ENCODE data around the gene INS.

INS gene

DNA sequence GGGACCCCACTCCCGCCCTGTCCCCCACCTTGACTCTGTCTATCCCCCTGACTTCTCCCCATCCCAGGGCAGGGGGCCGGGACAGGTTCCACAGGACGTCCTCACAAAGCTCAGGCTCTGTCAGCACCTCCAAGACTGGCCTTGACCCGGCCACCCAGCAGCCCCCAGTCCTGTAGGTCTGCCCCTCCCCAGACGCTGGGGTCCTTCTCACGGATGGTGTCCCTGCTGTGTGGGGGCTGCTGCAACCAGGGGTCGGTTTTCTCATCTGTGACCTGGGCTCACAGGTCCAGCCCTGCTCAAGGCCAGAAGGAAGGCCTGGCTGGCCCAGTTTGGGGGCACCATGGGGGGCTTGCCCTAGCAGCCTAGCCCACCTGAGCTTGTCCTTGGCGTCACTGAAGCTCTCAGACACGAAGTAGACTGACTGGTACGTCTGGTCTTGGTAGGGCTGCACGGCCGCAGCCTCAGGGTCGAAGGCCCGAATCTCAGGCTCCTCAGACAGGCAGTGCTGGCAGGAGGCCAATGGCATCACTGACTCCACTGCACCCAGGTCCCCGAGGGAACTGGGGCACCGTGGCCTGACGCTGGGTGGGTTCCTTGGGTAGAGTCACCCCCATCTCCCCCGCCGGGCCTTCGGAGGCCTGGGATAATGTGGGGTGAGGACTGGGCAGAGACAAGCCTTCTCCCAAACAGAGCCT, 4.0 kb upstream of the INS start:
- DNase-seq: no peak

DNA sequence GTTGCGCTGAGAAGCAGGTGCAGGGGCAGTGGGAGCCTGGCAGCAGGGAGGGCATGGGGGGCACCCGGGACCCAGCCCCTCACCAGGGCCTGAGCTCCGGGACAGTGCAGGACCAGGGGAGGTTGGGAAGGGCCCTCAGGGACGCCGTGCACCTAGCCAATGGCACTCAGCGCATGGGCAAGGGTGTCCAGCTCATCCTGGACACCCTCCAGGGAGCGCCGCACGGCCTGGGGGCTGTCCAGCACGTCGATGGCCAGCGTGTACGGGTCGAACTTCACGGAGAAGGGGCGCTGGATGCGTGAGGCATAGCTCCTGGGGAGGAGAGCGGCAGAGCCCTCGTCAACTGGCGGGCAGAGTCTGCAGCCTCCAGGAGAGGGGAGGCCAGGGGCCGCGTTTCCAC, 3.1 kb upstream of the INS start:
- no peak for DNase-seq

DNA sequence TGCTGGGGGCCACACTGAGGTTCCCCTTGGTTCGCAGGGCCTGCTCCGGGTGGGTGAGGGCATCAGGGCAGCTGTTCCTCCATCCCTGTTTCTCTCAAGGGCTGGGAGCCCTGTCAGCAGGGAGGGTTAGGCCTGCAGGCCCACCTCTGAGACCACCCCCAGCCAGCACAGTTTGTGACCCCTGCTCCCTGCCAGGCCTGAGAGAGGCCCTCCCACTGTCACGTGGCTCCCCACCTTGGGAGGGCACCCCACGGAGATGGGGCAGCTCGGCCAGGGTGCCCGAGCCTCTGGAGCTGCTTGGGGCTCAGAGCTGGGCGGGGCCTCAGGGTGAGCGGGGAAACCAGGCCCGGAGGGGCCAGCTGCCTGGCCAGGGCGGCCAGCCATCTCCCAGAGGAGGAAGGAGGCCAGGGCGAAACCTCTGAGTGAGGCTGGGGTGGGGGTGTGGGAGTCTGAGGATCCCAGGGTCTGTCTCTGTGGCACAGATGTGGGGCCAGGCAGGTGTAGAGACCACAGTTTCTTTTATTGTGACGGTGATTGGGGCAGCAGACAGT, 2.5 kb upstream of the INS start:
- no peak for DNase-seq

DNA sequence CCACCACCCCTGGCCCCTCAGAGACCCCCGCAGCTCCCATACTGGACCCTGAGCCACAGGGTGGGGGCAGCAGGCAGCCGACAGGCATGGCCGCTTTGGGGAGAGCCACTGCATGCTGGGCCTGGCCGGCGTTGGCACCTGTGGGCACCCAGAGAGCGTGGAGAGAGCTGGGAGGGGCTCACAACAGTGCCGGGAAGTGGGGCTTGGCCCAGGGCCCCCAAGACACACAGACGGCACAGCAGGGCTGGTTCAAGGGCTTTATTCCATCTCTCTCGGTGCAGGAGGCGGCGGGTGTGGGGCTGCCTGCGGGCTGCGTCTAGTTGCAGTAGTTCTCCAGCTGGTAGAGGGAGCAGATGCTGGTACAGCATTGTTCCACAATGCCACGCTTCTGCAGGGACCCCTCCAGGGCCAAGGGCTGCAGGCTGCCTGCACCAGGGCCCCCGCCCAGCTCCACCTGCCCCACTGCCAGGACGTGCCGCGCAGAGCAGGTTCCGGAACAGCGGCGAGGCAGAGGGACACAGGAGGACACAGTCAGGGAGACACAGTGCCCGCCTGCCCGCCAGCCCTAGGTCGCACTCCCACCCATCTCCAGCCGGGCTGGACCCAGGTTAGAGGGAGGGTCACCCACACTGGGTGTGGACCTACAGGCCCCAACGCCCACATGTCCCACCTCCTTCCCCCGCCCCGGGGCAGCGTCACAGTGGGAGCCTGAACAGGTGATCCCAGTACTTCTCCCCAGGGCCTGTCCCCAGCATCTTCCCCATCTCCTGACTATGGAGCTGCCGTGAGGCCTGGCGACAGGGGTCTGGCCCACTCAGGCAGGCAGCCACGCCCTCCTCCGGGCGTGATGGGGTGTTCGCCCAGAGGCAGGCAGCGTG, 1.2 kb downstream of the INS start:
- no peak for DNase-seq

DNA sequence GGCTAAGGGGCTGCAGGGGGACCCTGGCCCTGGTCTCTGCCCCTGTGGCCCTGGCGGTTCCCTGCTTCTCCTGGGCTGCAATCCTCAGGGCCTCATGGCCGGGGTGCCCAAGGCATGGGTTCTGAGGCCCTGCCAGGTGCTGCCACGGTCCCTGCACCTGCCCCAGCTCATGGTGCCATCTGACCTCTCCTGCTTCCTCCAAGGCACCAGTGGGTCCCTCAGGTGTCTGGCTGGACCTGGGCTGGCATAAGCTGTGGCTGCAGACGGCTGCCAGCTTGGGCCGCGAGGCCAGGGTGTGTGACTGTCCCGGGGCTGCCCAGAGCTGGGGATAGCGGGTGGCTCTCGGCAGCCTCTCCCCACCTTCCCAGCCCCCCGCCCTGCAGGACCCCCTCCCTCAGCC, 2.0 kb downstream of the INS start:
- DNase-seq: no peak

DNA sequence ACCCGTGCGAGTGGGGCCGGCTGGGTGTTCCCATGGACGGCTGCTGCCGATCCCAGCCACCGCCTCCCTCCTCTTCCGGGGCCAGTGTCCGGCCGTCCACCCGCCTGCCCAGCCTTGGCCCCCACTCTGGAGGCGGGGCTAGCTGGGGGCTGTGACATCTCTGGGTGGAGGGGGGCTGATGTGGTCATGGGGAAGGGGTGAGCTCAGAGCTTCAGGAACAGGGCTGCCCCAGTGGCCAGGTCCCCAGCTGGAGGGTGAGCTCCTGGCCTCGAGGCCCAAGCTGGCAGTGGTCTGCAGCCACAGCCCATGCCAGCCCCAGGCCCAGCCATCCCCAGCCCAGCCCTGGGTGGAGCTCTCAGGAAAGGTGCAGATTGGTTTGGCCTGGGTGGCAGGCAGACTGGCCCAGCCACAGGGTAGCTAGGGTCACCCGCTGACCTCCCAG, 2.7 kb downstream of the INS start:
- no peak for DNase-seq

DNA sequence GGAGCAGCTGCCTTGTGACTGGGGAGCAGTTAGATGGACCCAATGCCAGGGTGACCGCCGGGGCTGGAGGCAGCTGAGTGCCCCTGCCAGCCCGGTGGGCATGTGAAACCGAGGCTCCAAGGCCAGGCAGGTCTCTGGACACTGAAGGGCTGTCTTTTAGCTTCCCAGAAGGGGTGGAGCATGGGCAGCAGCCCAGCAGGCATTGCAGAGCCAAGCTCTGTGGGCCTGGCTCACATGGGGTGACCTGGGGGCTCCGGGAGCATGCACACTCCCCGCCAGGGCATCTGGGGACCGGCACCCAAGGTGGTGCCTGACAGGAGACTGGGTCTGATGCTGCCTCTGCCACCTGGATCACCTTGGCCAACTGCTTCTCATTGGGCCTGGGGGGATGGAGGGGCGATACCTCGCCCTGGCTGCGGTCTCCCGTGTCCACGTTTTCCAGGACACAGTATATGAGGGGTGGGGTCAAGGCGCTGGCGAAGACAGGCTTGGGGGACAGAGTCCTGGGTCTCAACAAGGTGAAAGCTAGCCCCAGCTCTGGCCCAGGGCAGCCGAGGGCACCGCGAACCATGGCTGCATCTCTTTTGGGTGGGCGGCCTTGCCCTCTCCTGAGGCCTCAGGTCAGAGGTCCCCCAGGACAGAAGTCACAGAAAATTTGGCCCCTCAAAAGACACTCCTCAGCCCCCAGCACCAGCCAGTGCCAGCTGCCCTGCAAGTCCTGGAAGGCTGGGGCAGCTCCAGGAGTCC, 3.5 kb downstream of the INS start:
- DNase-seq: no peak

DNA sequence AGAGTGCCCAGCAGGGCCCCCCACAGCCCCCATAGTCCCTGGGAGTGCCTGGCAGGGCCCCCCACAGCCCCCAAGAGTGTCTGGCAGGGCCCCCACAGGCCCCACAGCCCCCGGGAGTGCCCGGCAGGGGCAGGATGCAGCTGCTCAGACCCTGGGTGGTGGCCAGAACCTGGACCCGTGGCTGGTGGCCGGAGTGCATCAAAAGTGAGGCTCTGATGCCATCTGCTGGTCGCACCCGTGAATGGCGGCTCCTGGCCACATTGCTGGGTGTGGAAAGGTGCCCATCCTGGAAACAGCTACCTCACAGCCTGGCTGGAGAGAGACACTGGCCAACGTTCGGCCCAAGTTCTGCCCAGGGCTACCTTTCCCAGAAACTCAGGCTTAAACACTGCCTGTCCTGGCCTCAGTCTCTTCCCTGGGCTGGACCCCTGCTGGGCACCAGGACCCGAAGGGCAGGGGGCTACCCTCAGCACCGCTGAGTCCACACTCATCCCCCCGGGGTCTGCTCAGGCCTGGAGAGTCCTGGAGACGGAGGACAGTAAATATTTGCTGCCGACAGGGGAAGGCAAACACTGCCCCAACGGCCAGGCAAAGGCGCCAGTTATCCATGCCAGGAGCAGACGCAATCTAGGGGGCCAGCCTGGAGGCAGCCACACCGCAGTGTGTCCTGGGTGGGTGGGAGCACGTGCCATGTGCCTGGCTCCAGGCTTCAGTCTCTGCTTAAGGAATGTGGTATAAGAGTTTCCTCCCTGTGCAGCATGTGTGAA, 4.4 kb downstream of the INS start:
- peak; percentile 44 for DNase-seq

DNA sequence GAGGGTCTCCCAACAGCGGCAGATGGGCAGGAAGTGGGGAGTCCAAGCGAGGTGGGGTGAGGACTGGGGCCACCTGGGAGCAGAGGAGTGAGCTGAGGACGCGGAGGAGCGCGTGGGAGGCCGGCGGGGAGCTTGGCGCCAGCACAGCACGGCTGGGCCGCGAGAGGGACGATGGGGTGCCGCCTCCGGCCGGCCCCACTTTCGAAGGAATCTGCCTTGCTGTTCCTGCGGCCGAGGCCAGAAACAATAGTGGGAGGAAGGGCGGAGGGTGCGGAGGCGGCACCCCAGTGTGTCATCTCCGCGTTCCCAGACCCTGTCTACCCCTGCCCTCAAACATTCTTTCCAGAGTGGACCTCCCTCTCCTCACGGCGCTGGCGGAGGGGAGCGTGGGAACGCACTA, 5.5 kb downstream of the INS start:
- DNase-seq: no peak

DNA sequence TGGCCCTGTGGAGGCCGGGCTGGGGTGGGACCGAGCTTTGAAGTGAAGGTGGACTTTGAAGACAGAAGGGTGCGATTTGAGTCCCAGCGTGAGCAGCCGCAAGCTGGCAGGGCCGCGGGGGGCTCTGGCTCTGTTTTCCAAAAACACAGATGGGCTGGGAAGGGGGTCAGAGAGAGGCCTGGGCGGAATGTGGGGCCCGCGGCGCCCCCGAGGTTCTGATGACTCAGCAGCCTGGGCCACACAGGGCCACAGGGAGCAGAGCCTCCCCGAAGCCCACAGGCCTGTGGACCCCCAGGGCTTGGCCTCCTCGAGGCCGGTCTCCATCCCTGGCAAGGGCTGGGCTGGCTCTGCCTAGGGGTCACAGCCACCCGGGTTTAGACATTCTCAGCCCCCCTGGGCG, 6.1 kb downstream of the INS start:
- no peak for DNase-seq

DNA sequence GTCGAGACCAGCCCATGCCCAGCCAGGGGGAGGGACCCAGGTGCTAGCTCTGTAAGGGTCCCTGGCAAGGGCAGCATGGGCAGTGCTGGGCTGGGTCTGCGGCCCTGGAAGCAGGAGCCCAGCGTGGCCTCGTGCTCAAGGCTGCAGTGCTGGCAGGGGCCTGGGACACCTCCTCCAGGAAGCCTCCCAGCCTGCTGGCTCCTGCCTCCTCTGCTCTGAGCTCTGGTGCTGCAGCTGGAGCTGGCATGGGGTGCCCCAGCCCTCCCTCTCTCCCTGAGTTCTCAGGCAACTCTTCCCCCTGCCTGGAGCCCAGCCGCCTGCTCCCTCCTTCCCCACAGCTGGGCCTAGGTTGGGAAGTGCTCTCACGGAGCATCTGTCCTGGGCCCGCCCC, 6.8 kb downstream of the INS start:
- DNase-seq: no peak

DNA sequence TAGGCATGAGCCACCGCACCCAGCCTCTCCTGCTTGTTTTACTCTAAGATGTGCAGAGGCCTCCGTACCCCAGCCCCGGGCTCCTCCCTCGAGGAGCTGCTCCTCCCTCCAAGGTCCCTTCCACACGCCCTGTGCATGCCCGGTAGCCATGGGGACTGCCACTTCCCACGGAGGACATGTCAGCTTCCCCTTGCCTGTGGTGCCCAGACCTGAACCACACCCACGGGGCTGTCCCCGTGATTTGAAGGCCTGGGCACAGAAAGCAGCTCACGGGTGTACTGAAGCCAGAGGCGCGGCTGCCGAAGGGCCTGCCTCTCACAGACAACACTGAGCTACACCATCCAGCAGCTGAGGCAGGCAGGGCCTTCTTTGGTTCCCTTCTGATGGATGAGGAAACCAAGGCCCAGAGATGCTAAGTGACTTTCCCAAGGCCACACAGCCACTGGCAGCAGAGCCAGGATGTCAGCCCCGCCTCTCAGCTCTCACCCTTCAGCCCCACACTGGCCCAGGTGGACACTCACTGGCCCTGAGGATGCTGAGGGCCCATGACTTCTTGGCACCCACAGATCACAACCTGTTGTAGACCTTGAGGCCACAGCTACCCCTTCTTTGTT, 7.3 kb downstream of the INS start:
- DNase-seq: no peak

DNA sequence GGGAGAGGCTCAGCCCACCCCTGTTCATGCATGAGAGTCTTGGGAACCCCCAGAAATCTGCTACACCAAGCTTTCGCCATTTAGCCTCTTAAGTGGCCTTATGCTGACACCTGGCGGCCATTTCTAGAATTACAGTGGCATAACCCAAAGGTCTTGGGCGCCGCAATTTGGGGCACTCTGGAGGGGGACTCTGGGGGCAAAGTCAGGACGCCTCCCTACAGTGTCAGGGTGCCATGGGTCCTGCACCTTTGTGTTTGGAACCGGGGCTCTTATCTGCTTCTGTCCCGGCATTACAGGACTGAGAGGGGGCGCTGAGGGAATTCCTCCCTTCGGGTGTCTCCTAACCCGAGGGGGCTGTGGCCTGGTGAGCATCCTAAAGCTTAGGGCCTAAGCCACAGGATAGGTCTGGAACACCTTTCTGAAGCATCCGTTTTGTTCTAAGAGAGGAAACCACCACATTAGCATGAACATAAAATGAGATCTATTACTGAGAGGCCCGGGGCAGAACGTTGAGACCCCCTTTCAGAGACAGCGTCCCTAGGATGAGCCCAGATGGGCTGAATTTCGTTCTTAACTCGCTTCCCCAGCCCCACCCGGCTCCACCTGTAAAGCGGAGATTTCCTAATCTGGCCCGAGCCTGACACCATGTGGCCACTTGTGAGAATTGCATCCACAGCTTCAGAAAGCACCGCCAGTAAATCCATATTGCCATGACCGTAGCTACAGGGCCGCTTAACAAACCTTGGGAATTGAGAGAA, 9.3 kb downstream of the INS start:
- DNase-seq: peak; percentile 54

DNA sequence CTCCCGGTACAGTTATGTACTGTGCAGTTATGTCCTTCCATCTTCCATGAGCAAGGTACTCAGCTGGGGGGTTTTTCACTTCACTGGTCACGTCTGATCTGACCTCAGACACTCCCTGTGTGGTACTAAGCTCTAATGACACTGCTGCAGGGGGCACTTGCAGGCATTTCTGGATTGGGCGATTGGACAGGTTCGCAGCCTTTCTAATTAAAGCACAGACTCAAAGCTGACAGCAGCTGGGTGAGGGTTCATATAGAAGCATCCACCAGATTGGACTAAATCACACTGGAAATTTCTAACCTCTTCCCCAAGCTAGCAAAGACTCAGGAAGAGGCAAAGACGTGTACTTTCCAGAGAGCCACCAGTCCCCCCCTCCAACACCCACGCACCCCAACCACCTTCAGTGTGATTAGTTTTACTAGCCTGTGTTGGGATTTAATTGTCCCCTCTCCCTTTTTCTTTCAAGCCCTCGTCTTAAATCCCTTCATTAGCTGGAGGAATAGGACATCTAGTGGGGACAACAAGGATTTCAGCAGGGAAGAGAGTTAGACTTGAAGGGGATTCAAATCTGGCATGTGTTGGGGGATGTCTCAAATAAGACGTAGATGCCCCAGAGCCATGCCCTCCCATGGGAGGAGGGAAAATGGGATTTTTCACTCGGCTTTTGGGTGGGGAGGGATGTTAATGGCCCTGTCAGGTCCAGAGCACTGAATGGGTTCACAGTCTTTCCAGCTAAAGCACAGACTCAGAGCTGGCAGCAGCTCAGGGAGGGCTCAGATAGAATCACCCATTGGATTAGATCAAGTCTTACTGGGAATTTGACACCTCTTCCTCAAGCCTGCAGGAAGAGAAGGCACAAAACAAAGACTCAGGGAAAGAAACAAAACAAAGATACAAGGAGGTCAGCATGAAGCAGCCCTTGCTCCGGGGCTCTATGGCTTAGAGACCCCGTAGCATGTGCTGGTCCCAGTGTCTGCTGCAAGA, 10.9 kb downstream of the INS start:
- peak; percentile 37 for DNase-seq

DNA sequence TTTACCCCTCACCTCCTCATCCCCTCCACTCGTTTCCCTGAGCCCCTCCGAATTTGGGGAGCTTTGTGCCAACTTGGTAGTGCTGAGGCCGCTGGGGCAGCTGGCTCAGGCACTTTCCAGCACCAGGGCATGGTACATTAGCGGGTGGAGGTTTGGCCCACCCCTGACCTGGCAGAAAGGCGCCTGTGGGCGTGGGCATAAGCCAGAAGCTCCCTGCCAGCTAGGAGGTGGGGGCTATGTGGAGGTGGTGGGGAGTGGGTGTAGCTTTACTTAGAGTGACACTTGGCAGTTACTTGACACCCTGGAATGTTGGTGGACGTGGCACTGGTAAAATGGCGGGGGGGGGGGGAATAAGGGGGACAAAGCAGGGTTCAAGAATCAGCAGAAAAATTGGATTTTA, 11.5 kb downstream of the INS start:
- no peak for DNase-seq

DNA sequence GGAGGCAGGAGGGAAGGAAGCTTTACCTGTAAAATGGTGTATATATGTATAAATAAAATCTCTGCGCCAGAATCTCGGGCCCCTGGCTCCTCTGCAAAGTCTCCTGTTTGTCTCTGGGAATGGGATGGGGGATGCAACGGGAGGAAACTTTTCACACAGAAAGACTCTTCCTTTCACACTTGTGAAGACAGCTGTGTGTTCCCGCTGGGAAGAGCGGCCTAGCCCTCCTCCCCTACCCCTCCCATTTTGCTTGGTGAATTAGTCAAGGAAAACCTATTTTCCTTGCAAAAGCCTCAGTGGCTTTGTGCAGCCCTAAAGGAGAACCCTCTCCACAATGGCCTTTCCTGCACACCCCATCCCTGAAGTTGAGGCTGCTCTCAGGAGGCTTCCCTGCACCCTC, 12.4 kb downstream of the INS start:
- DNase-seq: no peak

DNA sequence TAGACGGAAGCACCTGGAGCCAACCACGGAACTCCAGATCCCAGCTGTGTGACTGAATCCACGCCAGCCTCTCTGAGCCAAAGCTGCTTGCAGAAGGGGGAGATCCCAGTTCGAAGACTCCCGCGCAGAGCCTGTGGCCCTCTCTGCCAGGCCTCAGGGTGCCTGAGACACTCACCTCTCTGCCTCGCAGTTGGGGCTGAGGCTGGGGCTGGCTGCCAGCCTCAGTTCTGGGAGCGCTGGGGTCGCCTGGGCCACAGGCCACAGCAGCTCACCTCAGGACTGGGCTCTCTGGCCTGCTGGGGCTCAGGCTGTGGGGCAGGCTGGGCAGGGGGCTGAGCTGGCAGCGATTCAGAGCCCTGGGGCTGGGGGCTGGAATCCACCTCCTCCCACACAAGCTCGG, 13.6 kb downstream of the INS start:
- DNase-seq: no peak

DNA sequence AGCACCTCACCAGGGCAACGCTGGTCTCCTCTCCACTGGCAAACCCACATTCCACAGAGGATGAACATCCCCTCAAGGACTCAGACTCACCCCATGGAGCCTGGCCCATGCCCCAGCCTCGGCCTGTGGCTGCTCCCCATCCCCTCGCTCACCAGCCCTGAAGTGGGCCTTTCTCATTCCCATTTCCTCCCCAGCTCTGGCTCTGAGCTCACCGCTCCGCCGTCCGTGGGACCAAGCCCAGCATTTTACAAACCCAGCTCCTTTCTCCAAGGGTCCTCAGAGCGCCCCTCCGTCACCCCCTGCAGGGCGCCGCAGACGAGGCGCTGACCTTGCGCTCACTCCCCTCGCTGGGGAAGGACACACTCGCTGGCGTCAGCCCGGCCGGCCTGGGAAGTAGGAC, 15.0 kb downstream of the INS start:
- no peak for DNase-seq

DNA sequence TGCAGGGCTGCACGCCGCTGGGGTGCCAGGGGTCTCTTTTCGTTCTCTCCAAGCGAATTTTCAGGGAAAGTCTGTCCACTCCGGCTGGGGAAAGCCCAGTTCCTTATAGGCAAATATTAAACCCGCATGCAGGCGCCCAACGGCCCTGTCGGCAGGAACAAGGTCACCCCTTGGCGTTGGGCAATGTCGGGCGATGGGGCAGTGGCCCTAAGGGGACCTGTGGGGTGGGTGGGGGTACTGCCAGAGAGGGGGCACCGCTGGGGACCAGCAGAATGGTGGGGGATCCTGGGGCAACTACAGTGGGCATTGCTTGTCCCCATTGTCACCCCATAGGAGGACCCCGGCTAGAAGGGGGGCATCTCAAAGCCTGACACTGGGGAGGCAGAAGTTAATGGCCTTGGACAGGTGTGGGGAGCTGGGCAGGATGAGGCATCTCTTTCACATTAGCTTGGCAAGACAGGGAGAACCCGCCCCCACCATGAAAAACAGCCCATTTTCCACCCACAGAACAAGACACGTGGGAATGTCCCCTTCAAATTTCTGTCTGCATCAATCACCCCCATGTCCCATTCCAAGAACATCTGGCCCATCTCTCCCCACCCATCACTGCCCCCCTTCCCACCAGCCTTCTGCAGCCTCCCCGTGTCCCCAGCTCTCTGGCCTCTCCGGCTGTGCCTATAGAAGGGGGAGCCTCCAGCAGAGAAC, 16.3 kb downstream of the INS start:
- no peak for DNase-seq
